ENCODE measurements around the gene CRB1. TPM values are rescaled to one million over a fixed set of nuclear protein-coding genes. Genes with fewer than 3 reads are reported as not detected.

The CRB1 gene
- polyA plus RNA-seq, 1 donor from 2014 or later: 2.3 TPM

DNA sequence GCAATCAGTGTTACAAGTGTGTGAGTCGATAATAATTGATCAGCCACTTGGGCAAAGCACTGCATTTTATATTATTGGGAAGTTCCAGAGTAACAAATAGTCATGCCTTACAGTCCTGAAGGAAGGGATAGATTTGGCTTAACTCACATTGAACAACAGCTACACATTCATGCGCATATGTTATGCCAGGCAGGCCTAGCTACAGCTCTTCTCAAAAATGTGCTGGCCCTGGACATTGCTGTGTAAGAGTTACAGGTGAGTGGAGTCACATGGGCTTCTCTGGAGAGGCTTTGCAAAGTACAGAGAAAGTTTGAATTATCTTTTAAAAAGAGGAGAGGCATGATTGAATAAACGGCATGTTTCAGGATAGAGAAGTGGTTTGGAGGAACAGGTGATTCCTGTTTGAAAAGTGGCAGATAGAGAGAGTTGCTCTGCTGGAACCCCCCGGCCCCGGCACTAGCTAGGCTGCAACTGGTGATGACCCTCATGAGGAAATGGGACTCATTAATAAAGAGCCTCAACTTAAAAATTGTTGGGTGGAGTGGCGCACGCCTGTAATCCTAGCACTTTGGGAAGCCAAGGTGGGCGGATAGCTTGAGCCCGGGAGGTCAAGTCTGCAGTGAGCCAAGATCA is 200.6 kb downstream of the CRB1 start:
- Histone ChIP-seq H3K9me3 (ENCODE audit: low read length) (no peaks in the 10 kb centered on the region), H2AFZ (ENCODE audit: low read depth, low read length) (no peak overlapping the region)
- no peak for TF ChIP-seq MXI1 (conservative IDR thresholded peaks at IDR 0.05; ENCODE audit: poor library complexity, severe bottlenecking)
- no peak for TF ChIP-seq EP300 (conservative IDR thresholded peaks at IDR 0.05; ENCODE audit: poor library complexity, severe bottlenecking)
- TF ChIP-seq TAF1 (IDR thresholded peaks at IDR 0.05; ENCODE audit: low read depth): no peak
- TF ChIP-seq RAD21 (conservative IDR thresholded peaks at IDR 0.05): no peak

GRCh38 chr1:197469620-197470210 is 201.7 kb downstream of the CRB1 start:
- no peaks in the 10 kb centered on the region for H3K79me2 ChIP-seq (replicated peaks; ENCODE audit: insufficient read depth, low read length)
- no peaks in the 10 kb centered on the region for H4K20me1 ChIP-seq (ENCODE audit: insufficient read depth)
- H3K4me2 ChIP-seq (ENCODE audit: low read length): no peak overlapping the region
- TF ChIP-seq POLR2AphosphoS5 (IDR thresholded peaks at IDR 0.05): no peak
- no peak for TF ChIP-seq MXI1 (conservative IDR thresholded peaks at IDR 0.05; ENCODE audit: poor library complexity, severe bottlenecking)
- TF ChIP-seq TAF1 (IDR thresholded peaks at IDR 0.05; ENCODE audit: low read depth): no peak
- no peak for TF ChIP-seq RAD21 (conservative IDR thresholded peaks at IDR 0.05)
- TF ChIP-seq CTCF (IDR thresholded peaks at IDR 0.05; ENCODE audit: poor library complexity, severe bottlenecking): no peak
- no peak for TF ChIP-seq EP300 (conservative IDR thresholded peaks at IDR 0.05; ENCODE audit: poor library complexity, severe bottlenecking)
- H3K27ac ChIP-seq (ENCODE audit: low read length): no peak overlapping the region
- H3F3A ChIP-seq (ENCODE audit: insufficient read depth, low read length, poor library complexity, severe bottlenecking): no peaks in the 10 kb centered on the region
- H3K9me2 ChIP-seq (ENCODE audit: insufficient read depth, low read length): no peaks in the 10 kb centered on the region
- no peak overlapping the region for H3K4me3 ChIP-seq (ENCODE audit: low read length)
- H3K9ac ChIP-seq (ENCODE audit: low read length): no peak overlapping the region
- H3K9me3 ChIP-seq (ENCODE audit: low read length): no peaks in the 10 kb centered on the region
- H2AFZ ChIP-seq (ENCODE audit: low read depth, low read length): no peak overlapping the region
- no peaks in the 10 kb centered on the region for H3K27me3 ChIP-seq (ENCODE audit: insufficient read depth, low read depth, low read length)
- no peaks in the 10 kb centered on the region for H3K36me3 ChIP-seq (ENCODE audit: insufficient read depth, low read length)

More for the DNA sequence above, 200.6 kb downstream of the CRB1 start:
- Histone ChIP-seq H3K27me3 (ENCODE audit: insufficient read depth, low read depth, low read length) (no peaks in the 10 kb centered on the region), H3K36me3 (ENCODE audit: insufficient read depth, low read length) (no peaks in the 10 kb centered on the region), H3K27ac (ENCODE audit: low read length) (no peak overlapping the region), H3K4me3 (ENCODE audit: low read length) (no peak overlapping the region), H3K79me2 (replicated peaks; ENCODE audit: insufficient read depth, low read length) (no peaks in the 10 kb centered on the region), H3K9ac (ENCODE audit: low read length) (no peak overlapping the region), H3K9me2 (ENCODE audit: insufficient read depth, low read length) (no peaks in the 10 kb centered on the region), H4K20me1 (ENCODE audit: insufficient read depth) (no peaks in the 10 kb centered on the region), H3F3A (ENCODE audit: insufficient read depth, low read length, poor library complexity, severe bottlenecking) (no peaks in the 10 kb centered on the region), H3K4me2 (ENCODE audit: low read length) (no peak overlapping the region)

- no peaks in the 10 kb centered on the region for H3F3A ChIP-seq (ENCODE audit: insufficient read depth, low read length, poor library complexity, severe bottlenecking)
- no peaks in the 10 kb centered on the region for H3K36me3 ChIP-seq (ENCODE audit: insufficient read depth, low read length)
- H3K4me2 ChIP-seq (ENCODE audit: low read length): no peak overlapping the region
Measured at GRCh38 chr1:197470330-197470729, 202.3 kb downstream of the CRB1 start.

More at GRCh38 chr1:197470330-197470729, 202.3 kb downstream of the CRB1 start:
- Histone ChIP-seq H3K9me2 (ENCODE audit: insufficient read depth, low read length) (no peaks in the 10 kb centered on the region), H3K9ac (ENCODE audit: low read length) (no peak overlapping the region), H3K27me3 (ENCODE audit: insufficient read depth, low read depth, low read length) (no peaks in the 10 kb centered on the region), H3K9me3 (ENCODE audit: low read length) (no peaks in the 10 kb centered on the region), H2AFZ (ENCODE audit: low read depth, low read length) (no peak overlapping the region), H3K4me3 (ENCODE audit: low read length) (no peak overlapping the region), H4K20me1 (ENCODE audit: insufficient read depth) (no peaks in the 10 kb centered on the region), H3K79me2 (replicated peaks; ENCODE audit: insufficient read depth, low read length) (no peaks in the 10 kb centered on the region), H3K27ac (ENCODE audit: low read length) (no peak overlapping the region)
- TF ChIP-seq MXI1 (conservative IDR thresholded peaks at IDR 0.05; ENCODE audit: poor library complexity, severe bottlenecking) (no peak), EP300 (conservative IDR thresholded peaks at IDR 0.05; ENCODE audit: poor library complexity, severe bottlenecking) (no peak), SMC3 (conservative IDR thresholded peaks at IDR 0.05; ENCODE audit: poor library complexity) (no peak), CTCF (IDR thresholded peaks at IDR 0.05; ENCODE audit: poor library complexity, severe bottlenecking) (no peak), TAF1 (IDR thresholded peaks at IDR 0.05; ENCODE audit: low read depth) (no peak), POLR2AphosphoS5 (IDR thresholded peaks at IDR 0.05) (no peak), EZH2 (IDR thresholded peaks at IDR 0.05; ENCODE audit: borderline replicate concordance, insufficient read depth, low read length, poor library complexity, severe bottlenecking) (no peak), RAD21 (conservative IDR thresholded peaks at IDR 0.05) (no peak)
- TF ChIP-seq, protein P1, sequence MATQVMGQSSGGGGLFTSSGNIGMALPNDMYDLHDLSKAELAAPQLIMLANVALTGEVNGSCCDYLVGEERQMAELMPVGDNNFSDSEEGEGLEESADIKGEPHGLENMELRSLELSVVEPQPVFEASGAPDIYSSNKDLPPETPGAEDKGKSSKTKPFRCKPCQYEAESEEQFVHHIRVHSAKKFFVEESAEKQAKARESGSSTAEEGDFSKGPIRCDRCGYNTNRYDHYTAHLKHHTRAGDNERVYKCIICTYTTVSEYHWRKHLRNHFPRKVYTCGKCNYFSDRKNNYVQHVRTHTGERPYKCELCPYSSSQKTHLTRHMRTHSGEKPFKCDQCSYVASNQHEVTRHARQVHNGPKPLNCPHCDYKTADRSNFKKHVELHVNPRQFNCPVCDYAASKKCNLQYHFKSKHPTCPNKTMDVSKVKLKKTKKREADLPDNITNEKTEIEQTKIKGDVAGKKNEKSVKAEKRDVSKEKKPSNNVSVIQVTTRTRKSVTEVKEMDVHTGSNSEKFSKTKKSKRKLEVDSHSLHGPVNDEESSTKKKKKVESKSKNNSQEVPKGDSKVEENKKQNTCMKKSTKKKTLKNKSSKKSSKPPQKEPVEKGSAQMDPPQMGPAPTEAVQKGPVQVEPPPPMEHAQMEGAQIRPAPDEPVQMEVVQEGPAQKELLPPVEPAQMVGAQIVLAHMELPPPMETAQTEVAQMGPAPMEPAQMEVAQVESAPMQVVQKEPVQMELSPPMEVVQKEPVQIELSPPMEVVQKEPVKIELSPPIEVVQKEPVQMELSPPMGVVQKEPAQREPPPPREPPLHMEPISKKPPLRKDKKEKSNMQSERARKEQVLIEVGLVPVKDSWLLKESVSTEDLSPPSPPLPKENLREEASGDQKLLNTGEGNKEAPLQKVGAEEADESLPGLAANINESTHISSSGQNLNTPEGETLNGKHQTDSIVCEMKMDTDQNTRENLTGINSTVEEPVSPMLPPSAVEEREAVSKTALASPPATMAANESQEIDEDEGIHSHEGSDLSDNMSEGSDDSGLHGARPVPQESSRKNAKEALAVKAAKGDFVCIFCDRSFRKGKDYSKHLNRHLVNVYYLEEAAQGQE (IDR thresholded peaks at IDR 0.05; ENCODE audit: borderline replicate concordance): no peak

Data from neural cell (in vitro differentiated cells).